Measurements from ENCODE around the gene RASSF5.

The RASSF5 gene

GRCh38 chr1:206572835-206573234 is 65.5 kb downstream of the RASSF5 start:
- Histone ChIP-seq H3K9me3 (ENCODE audit: insufficient read depth, low read length) (no peaks in the 10 kb centered on the region), H3K9ac (ENCODE audit: insufficient read length, low read depth) (no peak overlapping the region), H3K36me3 (ENCODE audit: insufficient read depth, insufficient read length, low read length) (no peaks in the 10 kb centered on the region), H3K27me3 (ENCODE audit: insufficient read depth, insufficient read length) (no peaks in the 10 kb centered on the region), H3K4me3 (ENCODE audit: insufficient read length, low read depth) (no peak overlapping the region), H3K4me1 (ENCODE audit: insufficient read depth, insufficient read length) (peaks cover 14% of the 10 kb centered on the region)
- DNase-seq (ENCODE audit: low read depth, low spot score), result no peak
- TF ChIP-seq ZNF274 (IDR thresholded peaks at IDR 0.05; ENCODE audit: low read depth, low read length) (no peak), YY1 (IDR thresholded peaks at IDR 0.05; ENCODE audit: insufficient read depth, insufficient read length) (no peak), SUZ12 (IDR thresholded peaks at IDR 0.05; ENCODE audit: extremely low read depth, insufficient read depth, insufficient read length) (no peak)

GRCh38 chr1:206573319-206573718 is 66.0 kb downstream of the RASSF5 start:
- peaks cover 14% of the 10 kb centered on the region for H3K4me1 ChIP-seq (ENCODE audit: insufficient read depth, insufficient read length)
- DNase-seq (ENCODE audit: low read depth, low spot score), result no peak
- no peaks in the 10 kb centered on the region for H3K9me3 ChIP-seq (ENCODE audit: insufficient read depth, low read length)
- no peaks in the 10 kb centered on the region for H3K27me3 ChIP-seq (ENCODE audit: insufficient read depth, insufficient read length)
- no peak overlapping the region for H3K4me3 ChIP-seq (ENCODE audit: insufficient read length, low read depth)
- H3K36me3 ChIP-seq (ENCODE audit: insufficient read depth, insufficient read length, low read length), result no peaks in the 10 kb centered on the region
- H3K9ac ChIP-seq (ENCODE audit: insufficient read length, low read depth), result no peak overlapping the region
- TF ChIP-seq YY1 (IDR thresholded peaks at IDR 0.05; ENCODE audit: insufficient read depth, insufficient read length) (no peak), SUZ12 (IDR thresholded peaks at IDR 0.05; ENCODE audit: extremely low read depth, insufficient read depth, insufficient read length) (no peak), ZNF274 (IDR thresholded peaks at IDR 0.05; ENCODE audit: low read depth, low read length) (no peak)

- Histone ChIP-seq H3K9me3 (ENCODE audit: insufficient read depth, low read length) (no peaks in the 10 kb centered on the region), H3K4me3 (ENCODE audit: insufficient read length, low read depth) (no peak overlapping the region), H3K4me1 (ENCODE audit: insufficient read depth, insufficient read length) (peaks cover 11% of the 10 kb centered on the region), H3K27me3 (ENCODE audit: insufficient read depth, insufficient read length) (no peaks in the 10 kb centered on the region), H3K9ac (ENCODE audit: insufficient read length, low read depth) (no peak overlapping the region), H3K36me3 (ENCODE audit: insufficient read depth, insufficient read length, low read length) (no peaks in the 10 kb centered on the region)
- no peak for DNase-seq (ENCODE audit: low read depth, low spot score)
- no peak for TF ChIP-seq ZNF274 (IDR thresholded peaks at IDR 0.05; ENCODE audit: low read depth, low read length)
- TF ChIP-seq SUZ12 (IDR thresholded peaks at IDR 0.05; ENCODE audit: extremely low read depth, insufficient read depth, insufficient read length), result no peak
- TF ChIP-seq YY1 (IDR thresholded peaks at IDR 0.05; ENCODE audit: insufficient read depth, insufficient read length), result no peak
Measured at GRCh38 chr1:206573762-206574161, 66.4 kb downstream of the RASSF5 start.

GRCh38 chr1:206575165-206575893 is 68.0 kb downstream of the RASSF5 start:
- Histone ChIP-seq H3K4me1 (ENCODE audit: insufficient read depth, insufficient read length) (peaks cover 7% of the 10 kb centered on the region), H3K36me3 (ENCODE audit: insufficient read depth, insufficient read length, low read length) (no peaks in the 10 kb centered on the region)

GRCh38 chr1:206575894-206576737 is 68.8 kb downstream of the RASSF5 start:
- Histone ChIP-seq H3K4me3 (ENCODE audit: insufficient read length, low read depth) (no peak overlapping the region), H3K36me3 (ENCODE audit: insufficient read depth, insufficient read length, low read length) (no peaks in the 10 kb centered on the region), H3K4me1 (ENCODE audit: insufficient read depth, insufficient read length) (peaks cover 7% of the 10 kb centered on the region), H3K9me3 (ENCODE audit: insufficient read depth, low read length) (no peaks in the 10 kb centered on the region), H3K27me3 (ENCODE audit: insufficient read depth, insufficient read length) (no peaks in the 10 kb centered on the region), H3K9ac (ENCODE audit: insufficient read length, low read depth) (no peak overlapping the region)
- TF ChIP-seq YY1 (IDR thresholded peaks at IDR 0.05; ENCODE audit: insufficient read depth, insufficient read length), result no peak
- no peak for DNase-seq (ENCODE audit: low read depth, low spot score)

More at GRCh38 chr1:206575165-206575893, 68.0 kb downstream of the RASSF5 start:
- no peak overlapping the region for H3K4me3 ChIP-seq (ENCODE audit: insufficient read length, low read depth)
- TF ChIP-seq ZNF274 (IDR thresholded peaks at IDR 0.05; ENCODE audit: low read depth, low read length), result no peak
- TF ChIP-seq SUZ12 (IDR thresholded peaks at IDR 0.05; ENCODE audit: extremely low read depth, insufficient read depth, insufficient read length), result no peak
- no peak for TF ChIP-seq YY1 (IDR thresholded peaks at IDR 0.05; ENCODE audit: insufficient read depth, insufficient read length)
- H3K9ac ChIP-seq (ENCODE audit: insufficient read length, low read depth), result no peak overlapping the region
- no peaks in the 10 kb centered on the region for H3K27me3 ChIP-seq (ENCODE audit: insufficient read depth, insufficient read length)
- DNase-seq (ENCODE audit: low read depth, low spot score), result no peak
- no peaks in the 10 kb centered on the region for H3K9me3 ChIP-seq (ENCODE audit: insufficient read depth, low read length)

GRCh38 chr1:206577626-206578025 is 70.3 kb downstream of the RASSF5 start:
- Histone ChIP-seq H3K9ac (ENCODE audit: insufficient read length, low read depth) (no peak overlapping the region), H3K4me3 (ENCODE audit: insufficient read length, low read depth) (no peak overlapping the region), H3K4me1 (ENCODE audit: insufficient read depth, insufficient read length) (peaks cover 7% of the 10 kb centered on the region), H3K36me3 (ENCODE audit: insufficient read depth, insufficient read length, low read length) (no peaks in the 10 kb centered on the region), H3K9me3 (ENCODE audit: insufficient read depth, low read length) (no peaks in the 10 kb centered on the region), H3K27me3 (ENCODE audit: insufficient read depth, insufficient read length) (no peaks in the 10 kb centered on the region)
- DNase-seq (ENCODE audit: low read depth, low spot score), result no peak
- TF ChIP-seq ZNF274 (IDR thresholded peaks at IDR 0.05; ENCODE audit: low read depth, low read length), result no peak
- TF ChIP-seq SUZ12 (IDR thresholded peaks at IDR 0.05; ENCODE audit: extremely low read depth, insufficient read depth, insufficient read length), result no peak
- no peak for TF ChIP-seq YY1 (IDR thresholded peaks at IDR 0.05; ENCODE audit: insufficient read depth, insufficient read length)
